K562 treated with DMSO at 1 percent for 48 hours (cell line): ENCODE results near the gene TRIM43. TPM values are rescaled to one million over a fixed set of nuclear protein-coding genes. Genes with fewer than 3 reads are reported as not detected.

Experiments used
- total RNA-seq: library from RNA; unstranded; fragments of 300-600 nt; gene quantifications from 2 replicates; pipeline ENCODE4 v1.2.3, GENCODE V29; 2022; ENCODE audit warnings: low replicate concordance; ENCODE audit errors: extremely low read depth

The TRIM43 gene
- not detected in 2 replicates for total RNA-seq

GRCh38 chr2:95591701-95592100 is at the start of gene TRIM43:
Gene TRIM43, plus strand, starts transcription at chr2:95592001. Its CDS starts 2,023 bp downstream, at chr2:95594024.

Other genes starting within 250 kb of the TRIM43 start
- not detected in 2 replicates for gene FAHD2A, start 189.3 kb upstream of the TRIM43 start, total RNA-seq
- gene TRIM43B, start 107.2 kb upstream of the TRIM43 start, total RNA-seq = not detected in 2 replicates